SK-N-MC (cell line): ENCODE data around the gene APPBP2.
A peak's percentile ranks its signal among the peaks of the same experiment; 100 is the strongest.

Experiments
- DNase-seq: peaks from one replicate; pipeline ENCODE4 v3.0.0-alpha.2; 2011; ENCODE audit warnings: low read depth, low spot score
- H3K27ac ChIP-seq: fragments of 200-600 bp; sonication (generic); 2 replicates; pipeline ENCODE4 v1.5.1; 2016; ENCODE audit warnings: mixed run types
- H3K36me3 ChIP-seq: fragments of 200-600 bp; sonication (generic); 2 replicates; pipeline ENCODE4 v1.6.1; 2017; ENCODE audit warnings: antibody characterized with exemption, low read length, mixed read lengths; ENCODE audit not compliant: insufficient read depth
- H3K4me3 ChIP-seq: fragments of 200-600 bp; sonication (generic); 2 replicates; pipeline ENCODE4 v1.5.1; 2016
- H3K9ac ChIP-seq: fragments of 200-600 bp; sonication (generic); 2 replicates; pipeline ENCODE4 v1.8.0; 2017; ENCODE audit warnings: mixed run types, mixed read lengths; ENCODE audit not compliant: insufficient read length
- H3K9me3 ChIP-seq: fragments of 200-600 bp; sonication (generic); 2 replicates; pipeline ENCODE4 v1.6.1; 2017; ENCODE audit warnings: low read depth, mild to moderate bottlenecking, antibody characterized with exemption, low read length, moderate library complexity, mixed read lengths
- EZH2 ChIP-seq: fragments of 200-600 bp; sonication (generic); IDR thresholded peaks from one replicate; pipeline ENCODE4 v1.6.1; 2017; ENCODE audit warnings: antibody characterized with exemption
- FOXP2 ChIP-seq: optimal IDR thresholded peaks from 2 replicates; pipeline ENCODE3; 2011; ENCODE audit warnings: mild to moderate bottlenecking, moderate library complexity; ENCODE audit not compliant: insufficient read depth; ENCODE audit errors: extremely low read length, control extremely low read depth
- POLR2AphosphoS5 ChIP-seq: IDR thresholded peaks from 2 replicates; pipeline ENCODE4 v1.6.1; 2012; ENCODE audit warnings: mild to moderate bottlenecking, low read depth, low read length, borderline replicate concordance

The APPBP2 gene

GRCh38 chr17:60463157-60463835 is 62.7 kb downstream of the APPBP2 start:
- H3K36me3 ChIP-seq = peaks cover 78% of the 10 kb centered on the region
- H3K9me3 ChIP-seq = no peaks in the 10 kb centered on the region
- TF ChIP-seq POLR2AphosphoS5 (no peak), EZH2 (no peak), FOXP2 (no peak)
- no peak overlapping the region for H3K4me3 ChIP-seq
- no peak overlapping the region for H3K27ac ChIP-seq
- no peak overlapping the region for H3K9ac ChIP-seq
- no peak for DNase-seq

DNA sequence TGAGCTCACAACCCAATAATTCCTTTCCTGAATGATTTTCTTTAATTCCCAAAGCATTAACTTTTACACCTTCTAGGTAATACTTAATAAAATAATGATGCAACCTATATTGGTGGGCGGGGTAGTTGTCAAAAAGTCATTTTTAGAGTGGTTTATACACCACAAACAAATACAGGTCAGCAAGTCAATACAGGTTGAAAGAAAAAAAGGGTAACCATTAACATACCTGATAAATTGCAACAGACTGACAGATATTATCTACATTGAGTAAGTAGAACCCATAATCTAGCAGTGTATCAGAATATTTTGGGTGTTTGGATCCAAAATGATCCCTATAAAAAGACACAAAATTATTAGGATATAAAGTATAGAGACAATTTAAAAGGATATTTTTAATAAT is 64.5 kb downstream of the APPBP2 start:
- H3K9me3 ChIP-seq = no peaks in the 10 kb centered on the region
- H3K9ac ChIP-seq = no peak overlapping the region
- TF ChIP-seq POLR2AphosphoS5 (no peak), FOXP2 (no peak), EZH2 (no peak)
- no peak overlapping the region for H3K27ac ChIP-seq
- H3K36me3 ChIP-seq = peaks cover 83% of the 10 kb centered on the region
- no peak overlapping the region for H3K4me3 ChIP-seq
- DNase-seq = no peak

DNA sequence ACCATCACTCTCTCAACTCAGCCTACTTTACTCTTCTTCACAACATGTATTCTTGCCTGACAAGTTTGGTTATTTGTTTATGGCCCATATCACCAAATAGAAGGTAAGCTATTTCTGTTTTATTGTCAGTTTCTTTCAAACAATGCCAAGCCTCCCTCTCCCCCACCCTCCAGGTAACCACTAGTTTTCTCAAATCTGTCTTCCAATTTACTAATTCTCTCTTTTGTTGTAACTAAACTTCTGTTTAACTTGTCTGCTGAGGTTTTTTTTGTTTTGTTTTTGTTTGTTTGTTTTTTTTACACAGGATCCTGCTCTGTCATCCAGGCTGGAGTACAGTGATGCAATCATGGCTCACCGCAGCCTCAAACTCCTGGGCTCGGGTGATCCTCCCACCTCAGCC is 68.9 kb downstream of the APPBP2 start:
- Histone ChIP-seq H3K9ac (no peak overlapping the region), H3K27ac (no peak overlapping the region), H3K4me3 (no peak overlapping the region), H3K9me3 (no peaks in the 10 kb centered on the region), H3K36me3 (peaks cover 67% of the 10 kb centered on the region)
- TF ChIP-seq POLR2AphosphoS5 (no peak), FOXP2 (no peak), EZH2 (no peak)
- no peak for DNase-seq

- TF ChIP-seq EZH2 (no peak), POLR2AphosphoS5 (no peak), FOXP2 (no peak)
- Histone ChIP-seq H3K9ac (no peak overlapping the region), H3K4me3 (no peak overlapping the region), H3K36me3 (peaks cover 62% of the 10 kb centered on the region), H3K27ac (no peak overlapping the region), H3K9me3 (no peaks in the 10 kb centered on the region)
- DNase-seq = no peak
Observed at GRCh38 chr17:60455378-60455777, 70.7 kb downstream of the APPBP2 start.

- no peak for DNase-seq
- H3K27ac ChIP-seq = no peak overlapping the region
- H3K36me3 ChIP-seq = peaks cover 48% of the 10 kb centered on the region
- no peak overlapping the region for H3K9ac ChIP-seq
- H3K9me3 ChIP-seq = no peaks in the 10 kb centered on the region
- TF ChIP-seq POLR2AphosphoS5 = no peak
- TF ChIP-seq EZH2 = no peak
- no peak for TF ChIP-seq FOXP2
- H3K4me3 ChIP-seq = no peak overlapping the region
Observed at GRCh38 chr17:60451965-60452364, 74.1 kb downstream of the APPBP2 start.

GRCh38 chr17:60451071-60451470 is 75.0 kb downstream of the APPBP2 start:
- Histone ChIP-seq H3K4me3 (no peak overlapping the region), H3K9ac (no peak overlapping the region), H3K27ac (no peak overlapping the region), H3K36me3 (peaks cover 45% of the 10 kb centered on the region), H3K9me3 (no peaks in the 10 kb centered on the region)
- DNase-seq = no peak
- TF ChIP-seq POLR2AphosphoS5 = no peak
- no peak for TF ChIP-seq FOXP2
- TF ChIP-seq EZH2 = no peak

DNA sequence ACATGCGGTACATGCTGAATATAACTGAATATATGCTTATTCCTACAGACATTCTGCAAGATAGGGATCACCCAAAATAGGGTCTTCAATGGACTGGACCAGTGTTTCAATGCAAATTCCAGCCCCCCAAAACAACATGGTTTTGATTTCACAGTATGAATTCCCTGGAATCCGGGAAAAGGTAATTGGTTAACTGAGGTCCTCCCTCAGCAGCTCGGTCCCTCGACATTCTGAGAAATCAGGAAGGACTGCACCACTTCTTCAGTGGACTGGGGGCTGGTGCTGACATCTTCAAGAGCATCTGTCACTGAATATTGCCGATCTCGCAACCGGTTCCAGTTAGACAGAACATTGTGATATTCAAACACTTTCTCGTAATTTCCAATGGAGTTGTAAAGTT is 78.7 kb downstream of the APPBP2 start:
- Histone ChIP-seq H3K9ac (no peak overlapping the region), H3K4me3 (no peak overlapping the region), H3K9me3 (no peaks in the 10 kb centered on the region), H3K36me3 (peaks cover 35% of the 10 kb centered on the region), H3K27ac (no peak overlapping the region)
- DNase-seq = no peak
- TF ChIP-seq EZH2 (no peak), FOXP2 (no peak), POLR2AphosphoS5 (no peak)

DNA sequence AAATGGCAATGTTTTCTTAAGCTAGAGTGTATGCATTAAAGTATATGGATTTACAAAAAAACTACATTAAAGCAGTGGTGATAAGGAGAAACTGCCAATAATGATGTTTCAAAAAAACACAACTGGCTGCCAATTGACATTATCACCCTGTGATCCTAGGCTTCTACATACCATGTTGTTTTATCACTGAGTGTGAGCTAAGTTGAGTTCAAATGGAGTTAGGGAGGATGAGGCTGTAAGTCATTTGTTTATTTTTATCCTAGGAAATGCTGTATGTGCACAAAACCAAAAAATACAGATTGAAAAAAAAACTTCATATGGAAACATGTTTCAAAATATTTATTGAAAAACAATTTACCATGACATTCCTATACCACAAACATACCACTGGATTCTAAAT is 80.9 kb downstream of the APPBP2 start:
- no peak for DNase-seq
- TF ChIP-seq POLR2AphosphoS5 (no peak), FOXP2 (no peak), EZH2 (no peak)
- Histone ChIP-seq H3K4me3 (no peak overlapping the region), H3K27ac (peak overlapping the region; percentile 28; the same call in 1 of the 2 replicates), H3K36me3 (peaks cover 22% of the 10 kb centered on the region), H3K9ac (no peak overlapping the region), H3K9me3 (no peaks in the 10 kb centered on the region)

GRCh38 chr17:60443713-60444112 is 82.3 kb downstream of the APPBP2 start:
- no peak overlapping the region for H3K4me3 ChIP-seq
- H3K9me3 ChIP-seq = no peaks in the 10 kb centered on the region
- no peak for TF ChIP-seq POLR2AphosphoS5
- TF ChIP-seq FOXP2 = no peak
- no peak for TF ChIP-seq EZH2
- DNase-seq = no peak
- peak overlapping the region; percentile 94; the same call in 1 of the 2 replicates for H3K27ac ChIP-seq
- H3K9ac ChIP-seq = no peak overlapping the region
- peaks cover 20% of the 10 kb centered on the region for H3K36me3 ChIP-seq
